Pancreas (tissue), 10 donors: ENCODE measurements around the gene TSPAN6. TPM values are rescaled to one million over a fixed set of nuclear protein-coding genes. Genes with fewer than 3 reads are reported as not detected.
A peak's percentile ranks its signal among the peaks of the same experiment; 100 is the strongest.

Experiments
- ATAC-seq, 4 donors: fragments of 200-7000 bp; cut with Tn5 transposase; one replicate each; pipeline versions ENCODE4 v1.8.0 to v1.9.1; 2020; ENCODE audit warnings: mild to moderate bottlenecking in 4 of 4, moderate library complexity in 4 of 4
- DNase-seq, 6 donors: peaks; one replicate each; pipeline ENCODE4 v3.0.0-alpha.2; 2020
- FAIRE-seq: peaks from 2 replicates; lab custom pipeline; 2012; peaks lifted over from hg19 to GRCh38; lab: Jason Lieb, UNC
- H3K27ac ChIP-seq, 4 donors: fragments of 200-600 bp; sonication (generic); 1 replicate in 3 of 4; 2 replicates in 1 of 4; pipeline versions ENCODE4 v1.5.0 to v1.8.0; 2020
- H3K27me3 ChIP-seq, 4 donors: fragments of 200-600 bp; one replicate each; pipeline ENCODE4 v1.8.0; 2021
- H3K36me3 ChIP-seq, 3 donors: fragments of 200-600 bp; sonication (generic) in 1 of 3; one replicate each; pipeline versions ENCODE4 v1.5.0 to v1.8.0; 2020 to 2021
- H3K4me1 ChIP-seq, 3 donors: fragments of 200-600 bp; one replicate each; pipeline ENCODE4 v1.8.0; 2021
- H3K4me3 ChIP-seq, 4 donors: fragments of 200-600 bp; sonication (generic) in 2 of 4; one replicate each; pipeline versions ENCODE4 v1.5.0 to v1.8.0; 2020 to 2021
- H3K9me3 ChIP-seq, 4 donors: fragments of 200-600 bp; one replicate each; pipeline ENCODE4 v1.8.0; 2021
- WGBS, 2 donors: extraction: QIAGEN DNeasy Blood & Tissue Kit; methylation state at CpG; one replicate each; pipeline ENCODE4 v1.1.7; 2013; 5-methylcytosine and 5-hydroxymethylcytosine counted together
- intact Hi-C, 3 donors: fragments of 100-400 bp; cut with DNase I; formaldehyde crosslinking; loops; one replicate each; pipeline versions ENCODE4 v1.11.1 to v1.14.2; 2022
- polyA plus RNA-seq, 2 donors: library from polyadenylated mRNA; stranded (reverse); fragments of 200-250 nt; gene quantifications; one replicate each; pipeline ENCODE4 v1.2.3, GENCODE V29; 2013
- total RNA-seq, 6 donors: library from RNA; stranded (reverse); fragmentation: NEBNext Ultra II Directional in 4 of 6; extraction: Animal tissue kit (Norgen Biotek cat#: 25700) in 4 of 6; gene quantifications; one replicate each; pipeline versions ENCODE4 v1.2.1 to v1.2.4, GENCODE V29; 2021 to 2023
- TF ChIP-seq, protein P1 (sequence below), 4 donors: fragments of 200-600 bp; sonication (generic) in 3 of 4; IDR thresholded peaks; one replicate each; pipeline versions ENCODE4 v1.5.0 to v1.8.0; 2021; ENCODE audit warnings: antibody characterized with exemption in 4 of 4
- donor health status: healthy with polysubstance abuse.
- donor health status: DM: no; HTN: no; CAD: no; lungs with moderate emphysema.
- donor health status: DM: no; HTN: no; CAD: no.
- donor health status: control.
- donor health status: control.
- donor health status: Bipolar disorder and iron deficiency.
- donor health status: DM: yes; HTN: yes; CAD: no.
- donor health status: DM: no; HTN: no; CAD: no.
- donor health status: DM: no; HTN: no; CAD: no.
- donor health status: DM: yes; HTN: yes; CAD: no.

Gene TSPAN6
- total and polyA plus RNA-seq, 8 donors: 8.6 to 24.3 (median 12.2) TPM

- Histone ChIP-seq H3K4me1 (no peaks in the 10 kb centered on the region), H3K9me3 (no peaks in the 10 kb centered on the region), H3K4me3 (no peak overlapping the region), H3K27me3 (no peaks in the 10 kb centered on the region), H3K27ac (peak overlapping the region in 2 of 4 donors; percentile 31 to 60), H3K36me3 (no peaks in the 10 kb centered on the region)
- TF ChIP-seq, protein P1, sequence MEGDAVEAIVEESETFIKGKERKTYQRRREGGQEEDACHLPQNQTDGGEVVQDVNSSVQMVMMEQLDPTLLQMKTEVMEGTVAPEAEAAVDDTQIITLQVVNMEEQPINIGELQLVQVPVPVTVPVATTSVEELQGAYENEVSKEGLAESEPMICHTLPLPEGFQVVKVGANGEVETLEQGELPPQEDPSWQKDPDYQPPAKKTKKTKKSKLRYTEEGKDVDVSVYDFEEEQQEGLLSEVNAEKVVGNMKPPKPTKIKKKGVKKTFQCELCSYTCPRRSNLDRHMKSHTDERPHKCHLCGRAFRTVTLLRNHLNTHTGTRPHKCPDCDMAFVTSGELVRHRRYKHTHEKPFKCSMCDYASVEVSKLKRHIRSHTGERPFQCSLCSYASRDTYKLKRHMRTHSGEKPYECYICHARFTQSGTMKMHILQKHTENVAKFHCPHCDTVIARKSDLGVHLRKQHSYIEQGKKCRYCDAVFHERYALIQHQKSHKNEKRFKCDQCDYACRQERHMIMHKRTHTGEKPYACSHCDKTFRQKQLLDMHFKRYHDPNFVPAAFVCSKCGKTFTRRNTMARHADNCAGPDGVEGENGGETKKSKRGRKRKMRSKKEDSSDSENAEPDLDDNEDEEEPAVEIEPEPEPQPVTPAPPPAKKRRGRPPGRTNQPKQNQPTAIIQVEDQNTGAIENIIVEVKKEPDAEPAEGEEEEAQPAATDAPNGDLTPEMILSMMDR (IDR thresholded peaks at IDR 0.05): no peak
- DNase-seq (peak in 3 of 6 donors; percentile 11 to 38 (median 34)), ATAC-seq (peak in 3 of 4 donors; percentile 77 to 82 (median 78)), FAIRE-seq (no peak)
- intact Hi-C loops: no loop called here
- 51 to 58% methylated on average over 11 to 12 of the region's 12 CpGs for WGBS, 2 donors
These were observed 13.1 kb upstream of the TSPAN6 start for GRCh38 chrX:100649550-100650356.

DNA sequence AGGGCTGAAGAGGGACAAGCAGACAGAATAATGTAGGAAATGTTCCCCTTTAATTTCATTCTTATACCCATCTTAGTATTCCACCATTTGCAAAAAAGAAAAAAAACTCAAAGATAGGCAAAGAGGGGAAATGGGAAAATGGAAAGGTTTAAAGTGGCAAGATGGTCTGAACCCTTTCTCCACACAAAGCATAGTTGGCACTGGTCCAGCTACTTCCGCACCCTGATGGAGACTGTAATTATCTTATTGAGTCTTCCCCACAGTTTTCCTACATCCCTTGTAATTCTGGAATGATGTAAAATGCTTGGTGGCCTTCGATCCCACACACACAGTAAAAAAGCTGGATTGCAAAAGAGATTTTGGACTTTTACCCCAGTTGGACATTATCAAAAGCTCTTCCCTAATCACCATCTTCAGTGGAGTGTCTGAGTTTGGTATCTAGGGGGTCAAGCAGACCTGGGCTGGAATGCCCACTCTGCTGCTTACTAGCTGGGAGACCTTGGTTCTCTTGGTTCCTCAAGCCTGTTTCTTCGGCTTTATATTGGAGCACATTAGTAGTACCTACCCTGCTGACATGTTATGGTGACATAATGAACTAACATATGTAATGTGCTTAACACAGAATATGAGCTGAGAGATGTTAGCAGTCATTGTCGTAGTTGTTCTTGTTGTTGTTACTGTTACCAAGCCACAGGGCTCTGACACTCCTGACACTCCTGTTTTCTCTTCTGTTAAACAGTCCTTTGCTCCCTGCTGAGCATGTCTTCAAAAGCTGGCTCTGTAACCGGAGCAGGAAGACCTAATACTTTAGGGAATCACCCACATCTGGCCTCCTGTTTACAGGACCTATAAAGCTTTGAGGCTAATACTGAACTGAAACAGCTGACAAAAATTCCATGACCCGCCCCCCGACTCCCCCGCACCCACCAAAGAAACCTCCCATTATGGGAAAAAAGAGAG is 12.1 kb upstream of the TSPAN6 start:
- Histone ChIP-seq H3K4me1 (no peaks in the 10 kb centered on the region), H3K27me3 (no peaks in the 10 kb centered on the region), H3K4me3 (no peak overlapping the region), H3K9me3 (no peaks in the 10 kb centered on the region), H3K36me3 (no peaks in the 10 kb centered on the region), H3K27ac (peak overlapping the region in 2 of 4 donors; percentile 31 to 60)
- ATAC-seq: peak in 3 of 4 donors; percentile 12 to 36 (median 31)
- DNase-seq: no peak
- WGBS, 2 donors: 58 to 67% methylated on average over 8 of the region's 8 CpGs
- no peak for FAIRE-seq
- TF ChIP-seq, protein P1 (IDR thresholded peaks at IDR 0.05): no peak
- intact Hi-C loops: no loop called here

DNA sequence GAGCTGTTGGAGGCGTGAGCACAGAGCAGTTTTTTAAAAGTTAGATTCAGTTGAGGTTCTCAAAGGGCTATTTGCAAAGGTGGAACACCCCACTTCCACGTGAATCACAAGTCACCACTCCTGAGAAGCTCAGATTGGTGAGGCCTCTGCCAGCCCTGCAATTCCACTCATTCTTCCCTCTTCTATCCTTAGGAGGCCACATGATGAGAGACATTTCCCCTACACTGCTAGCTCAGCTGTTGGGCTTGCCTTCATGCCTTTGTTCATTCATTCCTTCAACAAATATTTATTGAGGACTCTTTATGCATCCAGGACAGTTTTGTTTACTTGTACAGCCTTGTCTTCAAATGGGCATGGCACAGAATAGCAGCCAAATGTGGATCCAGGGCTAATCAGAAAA is 11.1 kb upstream of the TSPAN6 start:
- FAIRE-seq (no peak), DNase-seq (no peak), ATAC-seq (no peak)
- Histone ChIP-seq H3K9me3 (no peaks in the 10 kb centered on the region), H3K27ac (no peak overlapping the region), H3K4me1 (no peaks in the 10 kb centered on the region), H3K36me3 (no peaks in the 10 kb centered on the region), H3K4me3 (no peak overlapping the region), H3K27me3 (no peaks in the 10 kb centered on the region)
- 55 to 69% methylated on average over 2 of the region's 2 CpGs for WGBS, 2 donors
- intact Hi-C loops: no loop called here
- TF ChIP-seq, protein P1 (IDR thresholded peaks at IDR 0.05): no peak

DNA sequence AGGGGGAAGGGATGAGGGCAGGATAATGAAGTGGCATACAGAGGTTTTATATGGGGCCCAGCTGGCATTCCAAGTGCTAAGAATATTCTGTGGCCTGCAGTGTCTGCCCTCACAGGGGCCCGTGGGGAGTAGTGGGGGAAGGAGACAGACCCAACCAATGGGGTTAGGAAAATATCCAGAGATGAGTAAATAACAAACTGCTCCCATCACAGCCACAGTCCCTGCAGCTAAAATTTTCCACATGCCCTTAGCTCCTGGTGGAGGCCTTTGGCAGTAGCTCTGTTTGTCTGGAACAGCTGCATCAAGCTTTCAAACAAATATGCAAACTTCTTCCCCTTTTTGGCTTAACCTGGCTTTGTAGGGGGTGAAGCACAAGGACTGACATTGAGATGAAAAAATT is 10.5 kb upstream of the TSPAN6 start:
- WGBS, 2 donors: 31 to 38% methylated on average over 1 of the region's 1 CpG
- FAIRE-seq: no peak
- no peak for DNase-seq
- Histone ChIP-seq H3K9me3 (no peaks in the 10 kb centered on the region), H3K4me3 (no peak overlapping the region), H3K27ac (peak overlapping the region in 1 of 4 donors; percentile 28), H3K36me3 (no peaks in the 10 kb centered on the region), H3K27me3 (no peaks in the 10 kb centered on the region), H3K4me1 (no peaks in the 10 kb centered on the region)
- ATAC-seq: no peak
- TF ChIP-seq, protein P1 (IDR thresholded peaks at IDR 0.05): no peak
- intact Hi-C loops: no loop called here
